Neutrophil (primary cell): ENCODE results near the gene NUP43.
"Not testable (repeated sequence)": the region's sequence is repeated elsewhere in the genome, so short reads cannot be mapped to it uniquely, and the experiment has no call there.

Experiments used
- H3K27ac ChIP-seq: fragments of 200-600 bp; sonication (generic); 2 replicates; pipeline ENCODE4 v1.5.1; 2016; ENCODE audit warnings: mild to moderate bottlenecking, moderate library complexity
- H3K27me3 ChIP-seq: fragments of 200-600 bp; sonication (generic); 2 replicates; pipeline ENCODE4 v1.6.0; 2016; ENCODE audit warnings: mild to moderate bottlenecking
- H3K36me3 ChIP-seq: fragments of 200-600 bp; sonication (generic); 2 replicates; pipeline ENCODE4 v1.5.1; 2017
- H3K4me1 ChIP-seq, 2 experiments: fragments of 200-600 bp in 1 of 2; sonication (generic) in 1 of 2; 1 replicate in 1 of 2; 2 replicates in 1 of 2; pipeline versions ENCODE4 v1.5.1 to v1.6.1; 2013 to 2016; ENCODE audit warnings: low read depth in 1 of 2, low read length in 1 of 2, mild to moderate bottlenecking in 1 of 2, moderate library complexity in 1 of 2; ENCODE audit not compliant: control insufficient read depth in 1 of 2, insufficient read depth in 1 of 2
- H3K4me3 ChIP-seq, 2 experiments: fragments of 200-600 bp in 1 of 2; sonication (generic) in 1 of 2; 1 replicate in 1 of 2; 2 replicates in 1 of 2; pipeline ENCODE4 v1.5.1; 2013 to 2016; ENCODE audit warnings: low read depth in 1 of 2, low read length in 1 of 2, mild to moderate bottlenecking in 1 of 2, moderate library complexity in 1 of 2
- H3K9me3 ChIP-seq: fragments of 200-600 bp; sonication (generic); 2 replicates; pipeline ENCODE4 v1.5.1; 2016
- CTCF ChIP-seq: fragments of 200-600 bp; sonication (generic); IDR thresholded peaks from 2 replicates; pipeline ENCODE4 v1.5.1; 2016; ENCODE audit warnings: antibody characterized with exemption

NUP43 gene

GRCh38 chr6:149752600-149753373, 6.5 kb upstream of the NUP43 start:
- no peaks in the 10 kb centered on the region for H3K9me3 ChIP-seq
- H3K36me3 ChIP-seq = no peaks in the 10 kb centered on the region
- no peak for TF ChIP-seq CTCF
- H3K4me1 ChIP-seq = peaks cover 80% of the 10 kb centered on the region in 2 experiments
- H3K4me3 ChIP-seq = peak overlapping the region; percentile 38 to 50
- H3K27me3 ChIP-seq = no peaks in the 10 kb centered on the region
- H3K27ac ChIP-seq = peak overlapping the region; percentile 95

- not testable (repeated sequence) for H3K36me3 ChIP-seq, H3K9me3 ChIP-seq, H3K27me3 ChIP-seq
- H3K4me3 ChIP-seq = peak overlapping the region; percentile 91 to 96
- peaks cover 73 to 74% of the 10 kb centered on the region in 2 experiments for H3K4me1 ChIP-seq
- peak overlapping the region; percentile 95 for H3K27ac ChIP-seq
Measured at GRCh38 chr6:149751920-149752319, 5.6 kb upstream of the NUP43 start.

GRCh38 chr6:149751239-149751638, 4.9 kb upstream of the NUP43 start:
- Histone ChIP-seq H3K27ac (peak overlapping the region; percentile 95), H3K27me3 (no peaks in the 10 kb centered on the region), H3K4me3 (peak overlapping the region; percentile 91 to 96), H3K4me1 (peaks cover 73 to 74% of the 10 kb centered on the region in 2 experiments), H3K9me3 (no peaks in the 10 kb centered on the region), H3K36me3 (no peaks in the 10 kb centered on the region)
- TF ChIP-seq CTCF = no peak

GRCh38 chr6:149750136-149750609, 3.8 kb upstream of the NUP43 start:
- peaks cover 72 to 73% of the 10 kb centered on the region in 2 experiments for H3K4me1 ChIP-seq
- no peaks in the 10 kb centered on the region for H3K27me3 ChIP-seq
- H3K4me3 ChIP-seq = peak overlapping the region; percentile 91 to 96
- H3K27ac ChIP-seq = peak overlapping the region; percentile 95
- no peaks in the 10 kb centered on the region for H3K9me3 ChIP-seq
- no peaks in the 10 kb centered on the region for H3K36me3 ChIP-seq
- TF ChIP-seq CTCF = no peak

- H3K36me3 ChIP-seq = no peaks in the 10 kb centered on the region
- H3K27me3 ChIP-seq = no peaks in the 10 kb centered on the region
- peak; percentile 69 for TF ChIP-seq CTCF
- peak within 1 kb of the TSS; percentile 95 for H3K27ac ChIP-seq
- H3K4me1 ChIP-seq = peaks cover 67 to 68% of the 10 kb centered on the region in 2 experiments
- no peaks in the 10 kb centered on the region for H3K9me3 ChIP-seq
- peak within 1 kb of the TSS; percentile 91 to 96 for H3K4me3 ChIP-seq
Measured at GRCh38 chr6:149749594-149750135, 3.3 kb upstream of the NUP43 start, which contains the start of gene PCMT1. Gene PCMT1, plus strand, starts transcription at chr6:149749741. Its CDS starts 161 bp downstream, at chr6:149749902.

GRCh38 chr6:149749082-149749593, 2.8 kb upstream of the NUP43 start:
- not testable (repeated sequence) for H3K27me3 ChIP-seq, H3K9me3 ChIP-seq, H3K36me3 ChIP-seq
- peak overlapping the region; percentile 91 to 96 for H3K4me3 ChIP-seq
- peak overlapping the region; percentile 95 for H3K27ac ChIP-seq
- H3K4me1 ChIP-seq = peaks cover 62 to 63% of the 10 kb centered on the region in 2 experiments

- H3K27me3 ChIP-seq, H3K9me3 ChIP-seq, H3K27ac ChIP-seq: not testable (repeated sequence)
- peaks cover 23 to 24% of the 10 kb centered on the region in 2 experiments for H3K4me1 ChIP-seq
- peaks cover 14% of the 10 kb centered on the region for H3K36me3 ChIP-seq
- peak overlapping the region in 1 of 2 experiments; percentile 74 for H3K4me3 ChIP-seq
Measured at GRCh38 chr6:149745252-149745651, 1.1 kb downstream of the NUP43 start.
